Upper lobe of left lung (tissue), 6 donors: ENCODE data around the gene TTC39C. TPM values are rescaled to one million over a fixed set of nuclear protein-coding genes. Genes with fewer than 3 reads are reported as not detected.

Experiments used
- ATAC-seq, 2 donors: fragments of 200-7000 bp; cut with Tn5 transposase; one replicate each; pipeline ENCODE4 v1.9.1; 2022; ENCODE audit warnings: mild to moderate bottlenecking in 2 of 2, moderate library complexity in 2 of 2; ENCODE audit not compliant: low FRiP score in 2 of 2
- DNase-seq, 2 donors: peaks; one replicate each; pipeline ENCODE4 v3.0.0-alpha.2; 2019 to 2020
- H3K27ac ChIP-seq, 4 donors: fragments of 200-600 bp; sonication (generic); one replicate each; pipeline ENCODE4 v1.5.1; 2016 to 2019
- H3K27me3 ChIP-seq, 4 donors: fragments of 200-600 bp; sonication (generic); one replicate each; pipeline ENCODE4 v1.5.1; 2017 to 2019
- H3K36me3 ChIP-seq, 4 donors: fragments of 200-600 bp; sonication (generic); one replicate each; pipeline ENCODE4 v1.5.1; 2016 to 2019
- H3K4me1 ChIP-seq, 4 donors: fragments of 200-600 bp; sonication (generic); one replicate each; pipeline ENCODE4 v1.5.1; 2018 to 2019
- H3K4me3 ChIP-seq, 4 donors: fragments of 200-600 bp; sonication (generic); one replicate each; pipeline ENCODE4 v1.5.1; 2017 to 2019; ENCODE audit warnings: mild to moderate bottlenecking in 2 of 4, moderate library complexity in 1 of 4
- H3K9me3 ChIP-seq, 4 donors: fragments of 200-600 bp; sonication (generic); one replicate each; pipeline ENCODE4 v1.5.1; 2018 to 2019
- CTCF ChIP-seq, 6 experiments: fragments of 450-650 bp in 4 of 6; fragments of 200-600 bp in 2 of 6; sonication (generic) in 2 of 6; IDR thresholded peaks; one replicate each; pipeline ENCODE4 v1.5.1; 2016 to 2019; ENCODE audit warnings: antibody characterized with exemption in 6 of 6
- EP300 ChIP-seq, 4 donors: sonication (generic); formaldehyde crosslinking; IDR thresholded peaks; one replicate each; pipeline ENCODE4 v1.5.1; 2017; ENCODE audit warnings: antibody characterized with exemption in 4 of 4, control low read depth in 2 of 4
- POLR2A ChIP-seq, 4 donors: fragments of 450-650 bp; IDR thresholded peaks; one replicate each; pipeline ENCODE4 v1.5.1; 2016 to 2017; ENCODE audit warnings: antibody characterized with exemption in 4 of 4, mild to moderate bottlenecking in 2 of 4
- POLR2AphosphoS5 ChIP-seq, 2 donors: sonication (generic); formaldehyde crosslinking; IDR thresholded peaks; one replicate each; pipeline ENCODE4 v1.5.1; 2017; ENCODE audit warnings: antibody characterized with exemption in 2 of 2
- WGBS, 2 donors: methylation state at CpG; one replicate each; pipeline ENCODE4 v1.1.5; 2017 to 2018; 5-methylcytosine and 5-hydroxymethylcytosine counted together
- total RNA-seq, 6 donors: library from RNA; depleted of rRNA in 4 of 6; stranded (reverse); fragments of >200 nt in 4 of 6; gene quantifications; one replicate each; pipeline versions ENCODE4 v1.1.0 to v1.2.1, GENCODE V29; 2016 to 2021
- donor health status: DM: no; HTN: no; CAD: no; lungs with moderate emphysema.
- donor health status: DM: no; HTN: yes; CAD: no; lungs with severe emphysema.

The TTC39C gene
- total RNA-seq, 6 donors from 2014 or later = 12.8 to 31.5 (median 19.5) TPM

- no peak for DNase-seq
- Histone ChIP-seq H3K9me3 (peaks cover 0 to 8% (median 7%) of the 10 kb centered on the region in 4 donors), H3K27me3 (no peaks in the 10 kb centered on the region), H3K27ac (no peak overlapping the region), H3K36me3 (no peaks in the 10 kb centered on the region), H3K4me1 (no peaks in the 10 kb centered on the region), H3K4me3 (no peak overlapping the region)
- no peak for ATAC-seq
- TF ChIP-seq EP300 (IDR thresholded peaks at IDR 0.05) (no peak), CTCF (IDR thresholded peaks at IDR 0.05) (no peak), POLR2AphosphoS5 (IDR thresholded peaks at IDR 0.05) (no peak), POLR2A (IDR thresholded peaks at IDR 0.05) (no peak)
These were observed 80.0 kb downstream of the TTC39C start for GRCh38 chr18:24094561-24094960.

- H3K4me3 ChIP-seq = no peak overlapping the region
- H3K36me3 ChIP-seq = no peaks in the 10 kb centered on the region
- no peak overlapping the region for H3K27ac ChIP-seq
- WGBS, 2 donors = 84 to 86% methylated on average over 1 of the region's 1 CpG
- TF ChIP-seq POLR2A (IDR thresholded peaks at IDR 0.05) (no peak), CTCF (IDR thresholded peaks at IDR 0.05) (no peak), EP300 (IDR thresholded peaks at IDR 0.05) (no peak), POLR2AphosphoS5 (IDR thresholded peaks at IDR 0.05) (no peak)
- no peaks in the 10 kb centered on the region for H3K4me1 ChIP-seq
- DNase-seq (no peak), ATAC-seq (no peak)
- H3K9me3 ChIP-seq = peaks cover 0 to 8% (median 7%) of the 10 kb centered on the region in 4 donors
- H3K27me3 ChIP-seq = no peaks in the 10 kb centered on the region
These were observed 81.4 kb downstream of the TTC39C start for GRCh38 chr18:24095976-24096375.

GRCh38 chr18:24103320-24104021 is 88.9 kb downstream of the TTC39C start:
- ATAC-seq (no peak), DNase-seq (no peak)
- H3K36me3 ChIP-seq = no peaks in the 10 kb centered on the region
- H3K27me3 ChIP-seq = no peaks in the 10 kb centered on the region
- no peak overlapping the region for H3K27ac ChIP-seq
- WGBS, 2 donors = 87 to 90% methylated on average over 6 of the region's 6 CpGs
- no peaks in the 10 kb centered on the region for H3K4me1 ChIP-seq
- TF ChIP-seq POLR2A (IDR thresholded peaks at IDR 0.05) (no peak), EP300 (IDR thresholded peaks at IDR 0.05) (no peak), POLR2AphosphoS5 (IDR thresholded peaks at IDR 0.05) (no peak)
- no peak overlapping the region for H3K4me3 ChIP-seq
- no peaks in the 10 kb centered on the region for H3K9me3 ChIP-seq

- H3K4me1 ChIP-seq = no peaks in the 10 kb centered on the region
- 71 to 78% methylated on average over 4 of the region's 4 CpGs for WGBS, 2 donors
- no peaks in the 10 kb centered on the region for H3K36me3 ChIP-seq
- TF ChIP-seq CTCF (IDR thresholded peaks at IDR 0.05) (no peak), POLR2AphosphoS5 (IDR thresholded peaks at IDR 0.05) (no peak), EP300 (IDR thresholded peaks at IDR 0.05) (no peak), POLR2A (IDR thresholded peaks at IDR 0.05) (no peak)
- ATAC-seq (no peak), DNase-seq (no peak)
- H3K27me3 ChIP-seq = no peaks in the 10 kb centered on the region
- no peak overlapping the region for H3K4me3 ChIP-seq
- no peaks in the 10 kb centered on the region for H3K9me3 ChIP-seq
- H3K27ac ChIP-seq = no peak overlapping the region
These were observed 89.9 kb downstream of the TTC39C start for GRCh38 chr18:24104486-24104885.

GRCh38 chr18:24108641-24109040 is 94.1 kb downstream of the TTC39C start:
- TF ChIP-seq EP300 (IDR thresholded peaks at IDR 0.05) = no peak
- TF ChIP-seq POLR2A (IDR thresholded peaks at IDR 0.05) = no peak
- TF ChIP-seq CTCF (IDR thresholded peaks at IDR 0.05) = no peak
- no peak for TF ChIP-seq POLR2AphosphoS5 (IDR thresholded peaks at IDR 0.05)
- no peaks in the 10 kb centered on the region for H3K4me1 ChIP-seq
- DNase-seq = no peak
- H3K27ac ChIP-seq = no peak overlapping the region
- no peaks in the 10 kb centered on the region for H3K36me3 ChIP-seq
- H3K4me3 ChIP-seq = no peak overlapping the region
- ATAC-seq = no peak
- no peaks in the 10 kb centered on the region for H3K9me3 ChIP-seq
- WGBS, 2 donors = 61 to 66% methylated on average over 1 of the region's 1 CpG
- H3K27me3 ChIP-seq = no peaks in the 10 kb centered on the region
